Measurements from ENCODE around the gene GJA1. TPM values are rescaled to one million over a fixed set of nuclear protein-coding genes. Genes with fewer than 3 reads are reported as not detected.

The GJA1 gene
- total and polyA plus RNA-seq, 8 donors = 3.3 to 30.0 (median 6.6) TPM

DNA sequence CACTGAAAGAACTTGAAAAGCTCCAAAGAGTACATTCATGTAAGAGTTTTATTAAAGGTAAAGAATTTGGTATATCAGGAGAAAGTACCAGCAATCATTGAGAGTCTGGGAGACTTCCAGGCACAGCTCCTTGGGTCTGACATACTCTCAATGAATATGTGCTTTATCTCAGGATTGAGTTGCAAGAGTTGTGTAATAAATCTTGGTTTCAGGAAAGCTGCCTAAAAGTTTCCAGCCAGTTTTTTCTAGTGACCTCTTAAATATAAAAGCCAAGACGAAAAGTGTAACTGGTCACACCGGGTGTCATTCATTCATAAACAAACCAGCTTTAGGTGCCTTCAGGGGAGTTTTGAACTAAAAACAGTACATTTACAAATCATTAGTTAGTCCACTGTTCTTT is 21.6 kb upstream of the GJA1 start:
- no peaks in the 10 kb centered on the region for H3K27me3 ChIP-seq
- H3K4me1 ChIP-seq = no peaks in the 10 kb centered on the region
- H3K27ac ChIP-seq = no peak overlapping the region
- TF ChIP-seq CTCF (IDR thresholded peaks at IDR 0.05) = no peak
- FAIRE-seq (no peak), DNase-seq (no peak), ATAC-seq (no peak)
- intact Hi-C loops (cut with DNase I) = no loop called here
- H3K4me3 ChIP-seq = no peak overlapping the region
- 58 to 60% methylated on average over 2 of the region's 2 CpGs for WGBS, 2 donors
- no peaks in the 10 kb centered on the region for H3K9me3 ChIP-seq
- no peaks in the 10 kb centered on the region for H3K36me3 ChIP-seq

- FAIRE-seq = no peak
- no peak for DNase-seq
- ATAC-seq = no peak
- 97% methylated on average over 4 of the region's 4 CpGs for WGBS, 2 donors
- H3K4me1 ChIP-seq = no peaks in the 10 kb centered on the region
- intact Hi-C loops (cut with DNase I) = no loop called here
- no peaks in the 10 kb centered on the region for H3K36me3 ChIP-seq
- no peak for TF ChIP-seq CTCF (IDR thresholded peaks at IDR 0.05)
- H3K27ac ChIP-seq = no peak overlapping the region
- H3K27me3 ChIP-seq = no peaks in the 10 kb centered on the region
- H3K9me3 ChIP-seq = no peaks in the 10 kb centered on the region
- no peak overlapping the region for H3K4me3 ChIP-seq
These were observed 17.1 kb upstream of the GJA1 start for GRCh38 chr6:121418346-121418745.

DNA sequence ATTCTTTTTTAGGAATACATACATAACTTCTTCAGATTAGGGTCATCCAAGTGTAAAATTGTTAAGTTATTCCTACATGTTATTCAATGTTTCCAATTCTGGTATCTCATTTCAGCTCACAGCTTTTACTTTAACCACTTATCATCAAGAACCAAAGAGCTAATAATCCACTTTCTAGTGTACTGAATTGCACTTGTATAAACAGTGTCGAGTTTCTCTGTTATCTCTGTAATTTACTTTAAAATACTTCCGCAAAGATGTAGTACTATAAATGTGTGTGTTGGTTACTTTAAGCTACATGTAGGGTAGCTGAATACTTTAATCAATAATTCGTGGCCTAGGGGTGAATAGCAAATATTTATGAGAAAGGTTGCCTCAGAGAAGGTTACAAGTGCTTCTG is 8.8 kb upstream of the GJA1 start:
- TF ChIP-seq CTCF (IDR thresholded peaks at IDR 0.05) = no peak
- WGBS, 2 donors = 13 to 24% methylated on average over 3 of the region's 3 CpGs
- H3K9me3 ChIP-seq = no peaks in the 10 kb centered on the region
- peaks cover 0 to 5% (median 0%) of the 10 kb centered on the region in 3 donors for H3K4me1 ChIP-seq
- no peak overlapping the region for H3K4me3 ChIP-seq
- no peak for DNase-seq
- no peak overlapping the region for H3K27ac ChIP-seq
- no peaks in the 10 kb centered on the region for H3K27me3 ChIP-seq
- no peak for FAIRE-seq
- intact Hi-C loops (cut with DNase I) = loop anchor here in 1 of 3 donors (10.0 kb wide), 1 partner anchor 608 kb away; no protein-coding TSS in a partner anchor
- H3K36me3 ChIP-seq = no peaks in the 10 kb centered on the region
- ATAC-seq = peak; percentile 34 to 51 (median 41)

- FAIRE-seq = no peak
These were observed 6.3 kb upstream of the GJA1 start for GRCh38 chr6:121428872-121429756.

More at GRCh38 chr6:121428872-121429756, 6.3 kb upstream of the GJA1 start:
- H3K27ac ChIP-seq = no peak overlapping the region
- intact Hi-C loops (cut with DNase I) = loop anchor here in 1 of 3 donors (10.0 kb wide), 1 partner anchor 606 kb away; no protein-coding TSS in a partner anchor
- TF ChIP-seq CTCF (IDR thresholded peaks at IDR 0.05) = no peak
- ATAC-seq = no peak
- peaks cover 0 to 5% (median 0%) of the 10 kb centered on the region in 3 donors for H3K4me1 ChIP-seq
- H3K27me3 ChIP-seq = no peaks in the 10 kb centered on the region
- H3K4me3 ChIP-seq = no peak overlapping the region
- 80 to 81% methylated on average over 15 of the region's 15 CpGs for WGBS, 2 donors
- no peaks in the 10 kb centered on the region for H3K36me3 ChIP-seq
- H3K9me3 ChIP-seq = no peaks in the 10 kb centered on the region
- DNase-seq = no peak
